Glutamatergic neuron (in vitro differentiated cells): ENCODE measurements around the gene ADAMTS13. TPM values are rescaled to one million over a fixed set of nuclear protein-coding genes. Genes with fewer than 3 reads are reported as not detected.

Experiments used
- DNase-seq: peaks from one replicate; pipeline ENCODE4 v3.0.0; 2022
- H3K27ac Mint-ChIP-seq: one replicate; pipeline ENCODE4 v1.8.0; 2020; ENCODE audit warnings: mild to moderate bottlenecking, mixed read lengths, inconsistent platforms; ENCODE audit not compliant: unreplicated experiment
- H3K27me3 Mint-ChIP-seq: one replicate; pipeline ENCODE4 v1.8.0; 2020; ENCODE audit warnings: mild to moderate bottlenecking, moderate library complexity, mixed read lengths, inconsistent platforms; ENCODE audit not compliant: unreplicated experiment
- H3K36me3 Mint-ChIP-seq: one replicate; pipeline ENCODE4 v1.8.0; 2020; ENCODE audit warnings: mild to moderate bottlenecking, mixed read lengths, inconsistent platforms; ENCODE audit not compliant: unreplicated experiment
- H3K4me1 Mint-ChIP-seq: one replicate; pipeline ENCODE4 v1.8.0; 2020; ENCODE audit warnings: mild to moderate bottlenecking, low read depth, mixed read lengths, inconsistent platforms; ENCODE audit not compliant: unreplicated experiment
- H3K4me3 Mint-ChIP-seq: one replicate; pipeline ENCODE4 v1.8.0; 2020; ENCODE audit warnings: mild to moderate bottlenecking, mixed read lengths, inconsistent platforms; ENCODE audit not compliant: unreplicated experiment
- H3K9me3 Mint-ChIP-seq: one replicate; pipeline ENCODE4 v1.8.0; 2020; ENCODE audit warnings: mild to moderate bottlenecking, moderate library complexity, mixed read lengths, inconsistent platforms; ENCODE audit not compliant: unreplicated experiment
- total RNA-seq: library from RNA; stranded (reverse); fragmentation: NEBNext Ultra II Directional; extraction: Animal tissue kit (Norgen Biotek cat#: 25700); gene quantifications from one replicate; pipeline ENCODE4 v1.2.1, GENCODE V29; 2021; ENCODE audit not compliant: unreplicated experiment
- TF ChIP-seq, protein P1 (sequence below): fragments of 200-600 bp; sonication (generic); IDR thresholded peaks from one replicate; pipeline ENCODE4 v1.5.0; 2021; ENCODE audit not compliant: partially characterized antibody, unreplicated experiment

The ADAMTS13 gene
- total RNA-seq, 1 donor from 2014 or later: 27.9 TPM

DNA sequence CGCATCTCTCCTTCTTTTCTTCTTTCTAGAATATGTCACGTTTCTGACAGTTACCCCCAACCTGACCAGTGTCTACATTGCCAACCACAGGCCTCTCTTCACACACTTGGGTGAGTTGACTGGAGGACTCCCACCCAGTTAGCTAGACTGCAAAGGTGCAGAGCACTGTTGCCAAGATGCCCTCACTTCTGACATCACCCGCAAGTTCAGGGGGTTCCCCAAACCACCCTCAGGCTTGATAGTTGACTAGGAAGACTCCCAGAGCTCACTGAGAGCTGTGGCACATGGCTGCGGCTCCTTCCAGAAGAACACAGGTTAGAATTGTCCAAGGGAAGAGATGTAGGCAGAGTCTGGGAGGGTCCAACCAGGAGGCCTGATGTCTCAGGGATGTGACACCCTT is 17.2 kb downstream of the ADAMTS13 start:
- peaks cover 3% of the 10 kb centered on the region for H3K4me1 Mint-ChIP-seq
- peaks cover 4% of the 10 kb centered on the region for H3K36me3 Mint-ChIP-seq
- no peak overlapping the region for H3K27ac Mint-ChIP-seq
- TF ChIP-seq, protein P1, sequence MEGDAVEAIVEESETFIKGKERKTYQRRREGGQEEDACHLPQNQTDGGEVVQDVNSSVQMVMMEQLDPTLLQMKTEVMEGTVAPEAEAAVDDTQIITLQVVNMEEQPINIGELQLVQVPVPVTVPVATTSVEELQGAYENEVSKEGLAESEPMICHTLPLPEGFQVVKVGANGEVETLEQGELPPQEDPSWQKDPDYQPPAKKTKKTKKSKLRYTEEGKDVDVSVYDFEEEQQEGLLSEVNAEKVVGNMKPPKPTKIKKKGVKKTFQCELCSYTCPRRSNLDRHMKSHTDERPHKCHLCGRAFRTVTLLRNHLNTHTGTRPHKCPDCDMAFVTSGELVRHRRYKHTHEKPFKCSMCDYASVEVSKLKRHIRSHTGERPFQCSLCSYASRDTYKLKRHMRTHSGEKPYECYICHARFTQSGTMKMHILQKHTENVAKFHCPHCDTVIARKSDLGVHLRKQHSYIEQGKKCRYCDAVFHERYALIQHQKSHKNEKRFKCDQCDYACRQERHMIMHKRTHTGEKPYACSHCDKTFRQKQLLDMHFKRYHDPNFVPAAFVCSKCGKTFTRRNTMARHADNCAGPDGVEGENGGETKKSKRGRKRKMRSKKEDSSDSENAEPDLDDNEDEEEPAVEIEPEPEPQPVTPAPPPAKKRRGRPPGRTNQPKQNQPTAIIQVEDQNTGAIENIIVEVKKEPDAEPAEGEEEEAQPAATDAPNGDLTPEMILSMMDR: no peak
- H3K27me3 Mint-ChIP-seq: peaks cover 12% of the 10 kb centered on the region
- DNase-seq: no peak
- H3K4me3 Mint-ChIP-seq: no peak overlapping the region
- H3K9me3 Mint-ChIP-seq: no peaks in the 10 kb centered on the region

GRCh38 chr9:133440874-133441273 is 18.7 kb downstream of the ADAMTS13 start:
- no peak overlapping the region for H3K27ac Mint-ChIP-seq
- DNase-seq: no peak
- peaks cover 3% of the 10 kb centered on the region for H3K4me1 Mint-ChIP-seq
- TF ChIP-seq, protein P1: no peak
- no peaks in the 10 kb centered on the region for H3K36me3 Mint-ChIP-seq
- peaks cover 9% of the 10 kb centered on the region for H3K27me3 Mint-ChIP-seq
- no peak overlapping the region for H3K4me3 Mint-ChIP-seq
- no peaks in the 10 kb centered on the region for H3K9me3 Mint-ChIP-seq

DNA sequence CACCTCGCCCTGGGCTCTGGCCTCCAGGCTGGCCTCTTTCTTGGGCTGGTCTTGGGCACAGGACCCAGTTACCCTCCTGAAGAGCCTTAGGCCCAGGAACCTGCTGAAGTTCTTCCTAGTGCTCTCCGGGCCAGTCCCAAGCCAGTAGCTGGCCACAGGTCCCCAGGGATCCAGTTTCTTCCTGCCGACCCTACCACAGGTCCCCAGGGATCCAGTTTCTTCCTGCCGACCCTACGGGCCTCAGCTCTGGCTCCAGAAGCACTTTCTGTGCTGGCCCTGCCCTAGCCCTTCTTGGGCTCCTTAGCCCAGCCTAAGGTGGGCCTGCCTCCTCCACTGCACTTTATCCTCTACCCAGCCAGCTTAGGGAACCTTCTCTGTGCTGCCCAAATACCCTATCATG is 19.4 kb downstream of the ADAMTS13 start:
- TF ChIP-seq, protein P1: no peak
- H3K27ac Mint-ChIP-seq: no peak overlapping the region
- DNase-seq: no peak
- H3K9me3 Mint-ChIP-seq: peaks cover 4% of the 10 kb centered on the region
- peaks cover 11% of the 10 kb centered on the region for H3K27me3 Mint-ChIP-seq
- no peak overlapping the region for H3K4me3 Mint-ChIP-seq
- H3K4me1 Mint-ChIP-seq: peaks cover 3% of the 10 kb centered on the region
- H3K36me3 Mint-ChIP-seq: no peaks in the 10 kb centered on the region

- Mint-ChIP-seq H3K4me1 (peaks cover 3% of the 10 kb centered on the region), H3K4me3 (no peak overlapping the region), H3K27ac (no peak overlapping the region), H3K36me3 (no peaks in the 10 kb centered on the region), H3K27me3 (peaks cover 11% of the 10 kb centered on the region), H3K9me3 (peaks cover 4% of the 10 kb centered on the region)
- TF ChIP-seq, protein P1: no peak
- DNase-seq: no peak
Observed at GRCh38 chr9:133443248-133443647, 21.1 kb downstream of the ADAMTS13 start.

- TF ChIP-seq, protein P1: no peak
- H3K4me1 Mint-ChIP-seq: peaks cover 3% of the 10 kb centered on the region
- H3K27me3 Mint-ChIP-seq: peaks cover 11% of the 10 kb centered on the region
- H3K9me3 Mint-ChIP-seq: peaks cover 4% of the 10 kb centered on the region
- H3K27ac Mint-ChIP-seq: no peak overlapping the region
- H3K36me3 Mint-ChIP-seq: no peaks in the 10 kb centered on the region
- no peak overlapping the region for H3K4me3 Mint-ChIP-seq
- DNase-seq: no peak
Observed at GRCh38 chr9:133443982-133444381, 21.8 kb downstream of the ADAMTS13 start.
